PFSK-1 (cell line): ENCODE data around the gene ARHGAP10.

Source experiments
- POLR2AphosphoS5 ChIP-seq: IDR thresholded peaks from 2 replicates; pipeline ENCODE4 v1.6.1; 2012; ENCODE audit warnings: low read depth, mild to moderate bottlenecking, control low read depth, low read length, moderate library complexity
- SIN3A ChIP-seq: IDR thresholded peaks from 2 replicates; pipeline ENCODE4 v1.6.1; 2012; ENCODE audit warnings: mild to moderate bottlenecking, low read length, moderate library complexity, borderline replicate concordance; ENCODE audit not compliant: insufficient read depth
- TAF1 ChIP-seq: IDR thresholded peaks from 2 replicates; pipeline ENCODE4 v1.6.1; 2012; ENCODE audit warnings: low read length, control low read depth, borderline replicate concordance; ENCODE audit not compliant: insufficient read depth
- TF ChIP-seq, protein P1 (sequence below), 2 experiments: IDR thresholded peaks; 2 replicates each; pipeline versions ENCODE4 v1.6.1 to v1.8.0; 2011 to 2012; ENCODE audit warnings: low read depth in 2 of 2, low read length in 2 of 2, control low read depth in 1 of 2, inconsistent platforms in 1 of 2, mild to moderate bottlenecking in 1 of 2, moderate library complexity in 1 of 2; ENCODE audit not compliant: insufficient read depth in 1 of 2

DNA sequence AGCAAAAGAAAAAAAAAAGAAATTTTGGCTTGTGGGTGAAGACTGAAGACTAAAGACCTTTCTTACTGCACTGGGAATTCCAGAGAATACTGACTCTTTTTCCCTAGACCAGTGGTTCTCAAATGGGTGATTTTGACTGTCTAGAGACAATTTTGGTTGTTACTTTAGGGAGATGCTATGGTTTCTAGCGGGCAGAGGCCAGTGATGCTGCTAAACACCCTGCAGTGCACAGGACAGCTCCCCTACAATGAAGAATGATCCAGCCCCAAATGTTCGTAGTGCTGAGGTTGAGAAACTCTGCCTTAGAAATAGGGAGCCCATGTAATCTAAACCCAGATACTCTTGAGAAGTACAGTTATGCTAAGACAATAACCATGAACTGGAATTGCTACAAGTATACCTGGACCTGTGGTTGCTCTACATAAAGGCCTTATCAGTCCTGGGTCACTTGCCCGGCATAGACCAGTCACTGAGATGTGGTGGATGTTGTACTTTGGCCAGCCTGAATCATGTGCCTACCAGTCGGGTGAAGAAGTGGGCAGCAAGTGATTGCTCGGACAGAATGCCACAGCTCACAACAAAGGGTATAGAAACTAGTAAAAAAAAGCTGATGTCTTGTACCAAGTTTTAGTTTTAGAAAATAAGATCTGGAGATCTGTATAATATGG lies 16.0 kb downstream of the ARHGAP10 start:
- TF ChIP-seq TAF1 (no peak), POLR2AphosphoS5 (no peak), SIN3A (no peak)
- TF ChIP-seq, protein P1, sequence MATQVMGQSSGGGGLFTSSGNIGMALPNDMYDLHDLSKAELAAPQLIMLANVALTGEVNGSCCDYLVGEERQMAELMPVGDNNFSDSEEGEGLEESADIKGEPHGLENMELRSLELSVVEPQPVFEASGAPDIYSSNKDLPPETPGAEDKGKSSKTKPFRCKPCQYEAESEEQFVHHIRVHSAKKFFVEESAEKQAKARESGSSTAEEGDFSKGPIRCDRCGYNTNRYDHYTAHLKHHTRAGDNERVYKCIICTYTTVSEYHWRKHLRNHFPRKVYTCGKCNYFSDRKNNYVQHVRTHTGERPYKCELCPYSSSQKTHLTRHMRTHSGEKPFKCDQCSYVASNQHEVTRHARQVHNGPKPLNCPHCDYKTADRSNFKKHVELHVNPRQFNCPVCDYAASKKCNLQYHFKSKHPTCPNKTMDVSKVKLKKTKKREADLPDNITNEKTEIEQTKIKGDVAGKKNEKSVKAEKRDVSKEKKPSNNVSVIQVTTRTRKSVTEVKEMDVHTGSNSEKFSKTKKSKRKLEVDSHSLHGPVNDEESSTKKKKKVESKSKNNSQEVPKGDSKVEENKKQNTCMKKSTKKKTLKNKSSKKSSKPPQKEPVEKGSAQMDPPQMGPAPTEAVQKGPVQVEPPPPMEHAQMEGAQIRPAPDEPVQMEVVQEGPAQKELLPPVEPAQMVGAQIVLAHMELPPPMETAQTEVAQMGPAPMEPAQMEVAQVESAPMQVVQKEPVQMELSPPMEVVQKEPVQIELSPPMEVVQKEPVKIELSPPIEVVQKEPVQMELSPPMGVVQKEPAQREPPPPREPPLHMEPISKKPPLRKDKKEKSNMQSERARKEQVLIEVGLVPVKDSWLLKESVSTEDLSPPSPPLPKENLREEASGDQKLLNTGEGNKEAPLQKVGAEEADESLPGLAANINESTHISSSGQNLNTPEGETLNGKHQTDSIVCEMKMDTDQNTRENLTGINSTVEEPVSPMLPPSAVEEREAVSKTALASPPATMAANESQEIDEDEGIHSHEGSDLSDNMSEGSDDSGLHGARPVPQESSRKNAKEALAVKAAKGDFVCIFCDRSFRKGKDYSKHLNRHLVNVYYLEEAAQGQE (IDR thresholded peaks at IDR 0.05; ENCODE audit: insufficient read depth in 1 of 2, low read depth in 2 of 2, low read length in 2 of 2) = no peak
